Peyer's patch (tissue), 4 donors: Measurements from ENCODE around the gene TMX2.

Experiments
- POLR2A ChIP-seq, 2 donors: fragments of 450-650 bp; IDR thresholded peaks; one replicate each; pipeline ENCODE4 v1.5.1; 2017; ENCODE audit warnings: antibody characterized with exemption in 2 of 2, mild to moderate bottlenecking in 2 of 2, moderate library complexity in 2 of 2
- TF ChIP-seq, protein P1 (sequence below), 6 experiments: fragments of 450-650 bp in 4 of 6; fragments of 200-600 bp in 2 of 6; sonication (generic) in 1 of 6; IDR thresholded peaks; one replicate each; pipeline ENCODE4 v1.5.1; 2017 to 2019; ENCODE audit warnings: antibody characterized with exemption in 6 of 6, mild to moderate bottlenecking in 3 of 6, moderate library complexity in 1 of 6

DNA sequence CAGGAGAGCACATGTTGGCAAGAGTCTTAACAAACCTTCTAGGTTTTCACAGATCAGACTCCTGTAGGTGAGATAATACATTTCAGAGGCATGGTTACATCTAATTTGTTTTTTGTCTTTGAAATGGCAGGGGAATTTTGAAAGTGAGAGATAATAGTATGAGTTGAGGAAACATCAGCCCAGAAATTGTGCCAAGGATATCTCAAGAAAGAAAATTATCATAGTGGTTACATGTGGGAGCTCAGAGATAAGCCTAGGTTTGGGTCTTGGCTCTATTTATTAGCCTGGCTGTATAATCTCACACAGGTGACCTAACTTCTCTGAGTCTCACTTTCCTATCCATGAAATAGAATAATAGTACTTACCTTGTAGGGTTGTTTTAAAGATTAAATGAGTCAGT lies 38.8 kb downstream of the TMX2 start:
- TF ChIP-seq, protein P1, sequence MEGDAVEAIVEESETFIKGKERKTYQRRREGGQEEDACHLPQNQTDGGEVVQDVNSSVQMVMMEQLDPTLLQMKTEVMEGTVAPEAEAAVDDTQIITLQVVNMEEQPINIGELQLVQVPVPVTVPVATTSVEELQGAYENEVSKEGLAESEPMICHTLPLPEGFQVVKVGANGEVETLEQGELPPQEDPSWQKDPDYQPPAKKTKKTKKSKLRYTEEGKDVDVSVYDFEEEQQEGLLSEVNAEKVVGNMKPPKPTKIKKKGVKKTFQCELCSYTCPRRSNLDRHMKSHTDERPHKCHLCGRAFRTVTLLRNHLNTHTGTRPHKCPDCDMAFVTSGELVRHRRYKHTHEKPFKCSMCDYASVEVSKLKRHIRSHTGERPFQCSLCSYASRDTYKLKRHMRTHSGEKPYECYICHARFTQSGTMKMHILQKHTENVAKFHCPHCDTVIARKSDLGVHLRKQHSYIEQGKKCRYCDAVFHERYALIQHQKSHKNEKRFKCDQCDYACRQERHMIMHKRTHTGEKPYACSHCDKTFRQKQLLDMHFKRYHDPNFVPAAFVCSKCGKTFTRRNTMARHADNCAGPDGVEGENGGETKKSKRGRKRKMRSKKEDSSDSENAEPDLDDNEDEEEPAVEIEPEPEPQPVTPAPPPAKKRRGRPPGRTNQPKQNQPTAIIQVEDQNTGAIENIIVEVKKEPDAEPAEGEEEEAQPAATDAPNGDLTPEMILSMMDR (IDR thresholded peaks at IDR 0.05) = no peak
- no peak for TF ChIP-seq POLR2A (IDR thresholded peaks at IDR 0.05)
